ENCODE measurements around the gene RNF149. TPM values are rescaled to one million over a fixed set of nuclear protein-coding genes. Genes with fewer than 3 reads are reported as not detected.
"Not testable (repeated sequence)": the region's sequence is repeated elsewhere in the genome, so short reads cannot be mapped to it uniquely, and the experiment has no call there.

Gene RNF149
- total RNA-seq: 81.3 and 82.4 TPM in 2 replicates

- peak; percentile 68 for DNase-seq (ENCODE audit: low read depth)
These were observed at the start of gene RNF149 for GRCh38 chr2:101308432-101309210. Gene RNF149, minus strand, starts transcription at chr2:101308701. Its CDS starts 113 bp downstream, at chr2:101308588.

GRCh38 chr2:101357376-101357775 is 48.9 kb upstream of the RNF149 start:
- peak; percentile 65 for DNase-seq (ENCODE audit: low read depth)

GRCh38 chr2:101356521-101356920 is 48.0 kb upstream of the RNF149 start:
- DNase-seq (ENCODE audit: low read depth): peak; percentile 20

- DNase-seq (ENCODE audit: low read depth): no peak
These were observed 47.6 kb upstream of the RNF149 start for GRCh38 chr2:101356055-101356454.

GRCh38 chr2:101355401-101356054 is 47.0 kb upstream of the RNF149 start:
- DNase-seq (ENCODE audit: low read depth): peak; percentile 11

GRCh38 chr2:101354420-101355311 is 46.2 kb upstream of the RNF149 start:
- no peak for DNase-seq (ENCODE audit: low read depth)

GRCh38 chr2:101352631-101353030 is 44.1 kb upstream of the RNF149 start:
- DNase-seq (ENCODE audit: low read depth): not testable (repeated sequence)

- no peak for DNase-seq (ENCODE audit: low read depth)
These were observed 42.7 kb upstream of the RNF149 start for GRCh38 chr2:101351207-101351606.

GRCh38 chr2:101349893-101350662 is 41.6 kb upstream of the RNF149 start:
- DNase-seq (ENCODE audit: low read depth): peak; percentile 66

- no peak for DNase-seq (ENCODE audit: low read depth)
These were observed 40.4 kb upstream of the RNF149 start for GRCh38 chr2:101348883-101349282.

GRCh38 chr2:101346909-101347308 is 38.4 kb upstream of the RNF149 start:
- DNase-seq (ENCODE audit: low read depth): no peak

- no peak for DNase-seq (ENCODE audit: low read depth)
These were observed 35.6 kb upstream of the RNF149 start for GRCh38 chr2:101344137-101344536.

GRCh38 chr2:101342625-101343008 is 34.1 kb upstream of the RNF149 start:
- DNase-seq (ENCODE audit: low read depth): no peak

- DNase-seq (ENCODE audit: low read depth): peak; percentile 38
These were observed 33.6 kb upstream of the RNF149 start for GRCh38 chr2:101341901-101342624.

- DNase-seq (ENCODE audit: low read depth): no peak
These were observed 32.9 kb upstream of the RNF149 start for GRCh38 chr2:101341421-101341820.

- DNase-seq (ENCODE audit: low read depth): no peak
These were observed 31.6 kb upstream of the RNF149 start for GRCh38 chr2:101340141-101340551.

GRCh38 chr2:101339266-101339880 is 30.9 kb upstream of the RNF149 start:
- DNase-seq (ENCODE audit: low read depth): no peak

GRCh38 chr2:101337877-101338276 is 29.4 kb upstream of the RNF149 start:
- peak; percentile 54 for DNase-seq (ENCODE audit: low read depth)

GRCh38 chr2:101332885-101333766 is 24.6 kb upstream of the RNF149 start:
- DNase-seq (ENCODE audit: low read depth): no peak
